Gastrocnemius medialis (tissue), 4 donors: ENCODE measurements around the gene GABRB2. TPM values are rescaled to one million over a fixed set of nuclear protein-coding genes. Genes with fewer than 3 reads are reported as not detected.
A peak's percentile ranks its signal among the peaks of the same experiment; 100 is the strongest.

ENCODE experiments used
- ATAC-seq, 2 donors: fragments of 150-250 bp; one replicate each; pipeline ENCODE4 v1.9.1; 2016
- DNase-seq, 2 donors: peaks; one replicate each; pipeline ENCODE4 v3.0.0-alpha.2; 2019
- H3K27ac ChIP-seq, 4 donors: fragments of 200-600 bp; sonication (generic); 1 replicate in 1 of 4; 2 replicates in 3 of 4; pipeline ENCODE4 v1.5.1; 2016 to 2018; ENCODE audit warnings: mild to moderate bottlenecking in 2 of 4, moderate library complexity in 1 of 4
- H3K27me3 ChIP-seq, 3 donors: fragments of 200-600 bp; sonication (generic) in 2 of 3; 1 replicate in 1 of 3; 2 replicates in 2 of 3; pipeline versions ENCODE4 v1.5.1 to v1.6.0; 2016 to 2019; ENCODE audit warnings: mild to moderate bottlenecking in 1 of 3, moderate library complexity in 1 of 3
- H3K36me3 ChIP-seq, 2 donors: fragments of 200-600 bp; sonication (generic) in 1 of 2; one replicate each; pipeline ENCODE4 v1.5.1; 2017 to 2018
- H3K4me1 ChIP-seq, 2 donors: fragments of 200-600 bp; sonication (generic) in 1 of 2; one replicate each; pipeline ENCODE4 v1.5.1; 2016 to 2017; ENCODE audit warnings: mild to moderate bottlenecking in 2 of 2
- H3K4me3 ChIP-seq, 4 donors: fragments of 200-600 bp; sonication (generic) in 3 of 4; 1 replicate in 1 of 4; 2 replicates in 3 of 4; pipeline ENCODE4 v1.5.1; 2016 to 2019; ENCODE audit warnings: mild to moderate bottlenecking in 2 of 4
- H3K9me3 ChIP-seq, 3 donors: fragments of 200-600 bp; sonication (generic) in 2 of 3; 1 replicate in 1 of 3; 2 replicates in 2 of 3; pipeline ENCODE4 v1.5.1; 2016 to 2019
- POLR2A ChIP-seq, 2 donors: fragments of 450-650 bp; IDR thresholded peaks; one replicate each; pipeline ENCODE4 v1.6.1; 2017; ENCODE audit warnings: antibody characterized with exemption in 2 of 2, mild to moderate bottlenecking in 2 of 2, moderate library complexity in 2 of 2
- in situ Hi-C, 4 donors: fragments of 200-750 bp; cut with MboI; loops; one replicate each; pipeline versions ENCODE4 v1.15.0 to v1.8.0; 2017; ENCODE audit warnings: low sequenced_read_pairs in 4 of 4
- intact Hi-C: fragments of 100-400 bp; cut with DNase I; formaldehyde crosslinking; loops from one replicate; pipeline ENCODE4 v1.15.1; 2023; ENCODE audit warnings: low total_unique reads
- total RNA-seq, 4 donors: library from RNA; depleted of rRNA; stranded (reverse); fragments of >200 nt; gene quantifications; one replicate each; pipeline versions ENCODE4 v1.1.0 to v1.2.3, GENCODE V29; 2016
- TF ChIP-seq, protein P1 (sequence below), 5 experiments: fragments of 450-650 bp in 3 of 5; fragments of 200-600 bp in 2 of 5; sonication (generic) in 2 of 5; IDR thresholded peaks in 4 of 5; conservative IDR thresholded peaks in 1 of 5; 1 replicate in 4 of 5; 2 replicates in 1 of 5; pipeline ENCODE4 v1.5.1; 2016 to 2019; ENCODE audit warnings: antibody characterized with exemption in 5 of 5, mild to moderate bottlenecking in 3 of 5, moderate library complexity in 3 of 5

Gene GABRB2
- total RNA-seq, 4 donors from 2014 or later = 0.16 to 0.97 (median 0.63) TPM

DNA sequence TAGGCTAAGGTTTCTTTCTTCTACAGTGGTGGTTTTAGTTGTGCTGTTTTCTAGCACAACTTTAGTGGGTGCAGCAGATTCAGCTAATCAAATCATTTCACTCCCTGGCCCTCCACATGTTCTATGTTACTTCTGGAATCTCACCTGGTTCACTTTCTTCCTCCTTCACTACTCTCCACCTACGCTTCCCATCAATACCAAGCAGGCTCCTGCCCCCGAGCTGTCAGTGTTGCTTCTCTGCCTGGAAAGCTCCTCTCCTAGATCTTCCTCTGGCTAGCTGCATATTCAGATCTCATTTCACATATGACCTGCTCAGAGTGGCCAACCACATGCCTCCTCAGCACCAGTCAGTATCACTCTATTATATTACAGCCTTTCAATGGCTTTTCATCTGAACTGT is 19.6 kb upstream of the GABRB2 start:
- Histone ChIP-seq H3K27me3 (no peaks in the 10 kb centered on the region), H3K4me1 (no peaks in the 10 kb centered on the region), H3K9me3 (no peaks in the 10 kb centered on the region), H3K27ac (no peak overlapping the region), H3K36me3 (no peaks in the 10 kb centered on the region), H3K4me3 (no peak overlapping the region)
- TF ChIP-seq, protein P1, sequence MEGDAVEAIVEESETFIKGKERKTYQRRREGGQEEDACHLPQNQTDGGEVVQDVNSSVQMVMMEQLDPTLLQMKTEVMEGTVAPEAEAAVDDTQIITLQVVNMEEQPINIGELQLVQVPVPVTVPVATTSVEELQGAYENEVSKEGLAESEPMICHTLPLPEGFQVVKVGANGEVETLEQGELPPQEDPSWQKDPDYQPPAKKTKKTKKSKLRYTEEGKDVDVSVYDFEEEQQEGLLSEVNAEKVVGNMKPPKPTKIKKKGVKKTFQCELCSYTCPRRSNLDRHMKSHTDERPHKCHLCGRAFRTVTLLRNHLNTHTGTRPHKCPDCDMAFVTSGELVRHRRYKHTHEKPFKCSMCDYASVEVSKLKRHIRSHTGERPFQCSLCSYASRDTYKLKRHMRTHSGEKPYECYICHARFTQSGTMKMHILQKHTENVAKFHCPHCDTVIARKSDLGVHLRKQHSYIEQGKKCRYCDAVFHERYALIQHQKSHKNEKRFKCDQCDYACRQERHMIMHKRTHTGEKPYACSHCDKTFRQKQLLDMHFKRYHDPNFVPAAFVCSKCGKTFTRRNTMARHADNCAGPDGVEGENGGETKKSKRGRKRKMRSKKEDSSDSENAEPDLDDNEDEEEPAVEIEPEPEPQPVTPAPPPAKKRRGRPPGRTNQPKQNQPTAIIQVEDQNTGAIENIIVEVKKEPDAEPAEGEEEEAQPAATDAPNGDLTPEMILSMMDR (IDR thresholded peaks at IDR 0.05 in 4 of 5, conservative IDR thresholded peaks at IDR 0.05 in 1 of 5) = no peak
- TF ChIP-seq POLR2A (IDR thresholded peaks at IDR 0.05) = no peak
- intact Hi-C loops = no loop called here
- in situ Hi-C loops = no loop called here
- DNase-seq (no peak), ATAC-seq (no peak)

DNA sequence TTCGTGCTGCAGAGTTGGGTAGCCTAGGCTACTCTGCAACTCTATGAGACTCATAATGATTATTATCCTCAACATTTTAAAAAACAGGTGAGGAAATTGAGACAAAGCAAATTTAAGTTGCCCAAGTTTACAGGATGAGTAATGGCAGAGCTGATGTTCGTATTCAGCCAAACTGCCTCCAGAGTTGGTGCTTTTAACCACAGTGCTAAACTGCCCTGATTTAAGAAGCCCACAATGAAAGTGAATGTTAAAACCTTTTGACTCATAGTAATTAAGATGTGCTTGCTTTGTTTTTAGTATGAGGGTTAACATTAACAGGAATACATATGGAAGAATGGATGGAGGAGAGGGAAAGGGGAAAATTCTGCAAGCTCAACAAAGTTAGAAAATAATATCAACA is 15.9 kb upstream of the GABRB2 start:
- Histone ChIP-seq H3K27ac (no peak overlapping the region), H3K27me3 (peaks cover 0 to 2% (median 0%) of the 10 kb centered on the region in 3 donors), H3K4me3 (no peak overlapping the region), H3K4me1 (no peaks in the 10 kb centered on the region), H3K9me3 (no peaks in the 10 kb centered on the region), H3K36me3 (no peaks in the 10 kb centered on the region)
- intact Hi-C loops = no loop called here
- in situ Hi-C loops = no loop called here
- DNase-seq = no peak
- ATAC-seq = no peak
- TF ChIP-seq, protein P1 (IDR thresholded peaks at IDR 0.05 in 4 of 5, conservative IDR thresholded peaks at IDR 0.05 in 1 of 5) = no peak
- TF ChIP-seq POLR2A (IDR thresholded peaks at IDR 0.05) = no peak

DNA sequence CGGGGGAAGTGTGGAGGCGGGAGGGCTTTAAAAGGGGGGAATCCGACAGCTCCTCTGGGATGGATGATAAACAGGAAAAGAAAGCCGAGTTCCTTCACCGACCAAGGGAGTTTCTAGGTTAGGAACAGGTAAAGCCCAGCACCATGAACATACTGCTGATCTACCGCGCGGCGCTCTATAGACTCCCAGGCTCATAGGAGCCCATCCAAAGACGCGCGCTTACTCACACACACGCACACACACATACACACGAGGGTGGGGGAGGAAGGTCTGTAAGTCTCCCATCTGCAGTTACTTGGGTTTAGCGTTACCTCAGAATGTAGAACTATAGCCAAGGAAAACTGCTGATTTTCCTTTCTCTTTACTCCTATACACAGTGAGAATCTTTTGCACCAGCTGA is 2.6 kb upstream of the GABRB2 start:
- no peak overlapping the region for H3K4me3 ChIP-seq
- H3K36me3 ChIP-seq = no peaks in the 10 kb centered on the region
- DNase-seq = no peak
- no peak overlapping the region for H3K27ac ChIP-seq
- in situ Hi-C loops (no loop called here), intact Hi-C loops (no loop called here)
- TF ChIP-seq, protein P1 (IDR thresholded peaks at IDR 0.05 in 4 of 5, conservative IDR thresholded peaks at IDR 0.05 in 1 of 5) = no peak
- no peak for TF ChIP-seq POLR2A (IDR thresholded peaks at IDR 0.05)
- peaks cover 30 to 39% (median 38%) of the 10 kb centered on the region in 3 donors for H3K27me3 ChIP-seq
- no peaks in the 10 kb centered on the region for H3K9me3 ChIP-seq
- no peak for ATAC-seq
- H3K4me1 ChIP-seq = no peaks in the 10 kb centered on the region

DNA sequence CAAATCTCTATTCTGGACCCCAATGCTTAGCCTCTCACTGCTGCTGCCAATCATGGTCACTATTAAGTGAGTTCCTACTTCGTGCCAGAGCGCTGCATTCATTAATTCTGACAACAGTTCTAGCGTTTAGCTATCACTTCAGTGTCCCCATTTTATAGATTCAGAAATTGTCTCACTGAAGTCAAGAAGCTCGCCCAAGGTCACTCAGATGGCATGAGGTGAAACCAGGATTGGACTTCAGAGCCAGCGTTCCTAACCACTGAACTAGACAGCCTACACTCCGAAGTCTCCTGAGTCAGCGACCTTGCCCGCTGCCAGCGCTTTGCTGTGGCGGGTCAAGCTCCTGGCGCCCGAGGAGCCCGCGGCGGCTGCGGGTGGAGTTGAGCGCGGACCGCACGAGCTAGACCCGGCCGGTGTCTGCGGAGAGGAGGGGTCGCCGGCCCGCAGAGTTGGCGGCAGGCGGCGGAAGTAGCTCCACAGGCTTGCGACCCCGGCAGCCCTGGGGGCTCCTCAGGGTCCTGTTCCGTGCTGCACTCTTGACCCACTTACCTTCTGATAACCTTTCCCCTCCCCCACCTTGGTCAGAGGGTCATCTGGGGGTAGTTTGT is 2.1 kb upstream of the GABRB2 start:
- ATAC-seq = no peak
- Histone ChIP-seq H3K4me3 (peak overlapping the region in 1 of 4 donors; percentile 35), H3K4me1 (no peaks in the 10 kb centered on the region), H3K27me3 (peaks cover 31 to 41% (median 39%) of the 10 kb centered on the region in 3 donors), H3K36me3 (no peaks in the 10 kb centered on the region), H3K27ac (no peak overlapping the region), H3K9me3 (no peaks in the 10 kb centered on the region)
- in situ Hi-C loops = no loop called here
- intact Hi-C loops = no loop called here
- DNase-seq = no peak
- TF ChIP-seq, protein P1 (IDR thresholded peaks at IDR 0.05 in 4 of 5, conservative IDR thresholded peaks at IDR 0.05 in 1 of 5) = no peak
- no peak for TF ChIP-seq POLR2A (IDR thresholded peaks at IDR 0.05)
